Naive thymus-derived CD8-positive, alpha-beta T cell (primary cell): Measurements from ENCODE around the gene KIRREL3. TPM values are rescaled to one million over a fixed set of nuclear protein-coding genes. Genes with fewer than 3 reads are reported as not detected.

Source experiments
- ATAC-seq, 2 donors: fragments of 150-1000 bp; cut with Tn5 transposase in 1 of 2; sonication (Bioruptor Pico), chemical (Tn5 transposase) in 1 of 2; 1 replicate in 1 of 2; 2 replicates in 1 of 2; pipeline ENCODE4 v1.10.0; 2021; ENCODE audit warnings: mild to moderate bottlenecking in 2 of 2, moderate library complexity in 2 of 2
- POLR2A ChIA-PET: fragments of 350-600 bp; sonication (Branson Sonifier 250); formaldehyde crosslinking; loops from one replicate; lab custom pipeline; 2021; ENCODE audit warnings: antibody characterized with exemption; lab: Charles Lee
- DNase-seq, 10 donors: peaks; one replicate each; pipeline versions ENCODE4 v3.0.0 to v3.0.0-alpha.2; 2020 to 2022
- H3K27ac Mint-ChIP-seq, 10 donors: one replicate each; pipeline ENCODE4 v1.8.0; 2020 to 2022; ENCODE audit warnings: mild to moderate bottlenecking in 10 of 10, mixed read lengths in 10 of 10, moderate library complexity in 4 of 10, inconsistent platforms in 1 of 10
- H3K27me3 Mint-ChIP-seq, 5 donors: one replicate each; pipeline ENCODE4 v1.8.0; 2021 to 2022; ENCODE audit warnings: mixed read lengths in 5 of 5
- H3K36me3 Mint-ChIP-seq, 3 donors: one replicate each; pipeline ENCODE4 v1.8.0; 2020 to 2022; ENCODE audit warnings: mixed read lengths in 3 of 3, mild to moderate bottlenecking in 2 of 3, inconsistent platforms in 1 of 3
- H3K4me1 Mint-ChIP-seq, 4 donors: one replicate each; pipeline ENCODE4 v1.8.0; 2021 to 2022; ENCODE audit warnings: mixed read lengths in 4 of 4
- H3K4me3 Mint-ChIP-seq, 10 donors: one replicate each; pipeline ENCODE4 v1.8.0; 2020 to 2022; ENCODE audit warnings: mild to moderate bottlenecking in 10 of 10, mixed read lengths in 10 of 10, moderate library complexity in 6 of 10, inconsistent platforms in 1 of 10
- H3K9me3 Mint-ChIP-seq, 9 donors: one replicate each; pipeline ENCODE4 v1.8.0; 2020 to 2022; ENCODE audit warnings: mixed read lengths in 9 of 9, mild to moderate bottlenecking in 3 of 9, inconsistent platforms in 1 of 9, moderate library complexity in 1 of 9
- polyA plus RNA-seq, 3 donors: library from polyadenylated mRNA; unstranded; fragments of 300-500 nt; fragmentation: Illumina TruSeq; gene quantifications; one replicate each; pipeline ENCODE4 v1.2.3, GENCODE V29; 2021
- total RNA-seq, 8 experiments: library from RNA in 2 of 8; stranded (reverse) in 2 of 8; gene quantifications; one replicate each; pipeline ENCODE4 v1.2.3 and lab custom pipeline; 2021 to 2026

KIRREL3 gene
- total and polyA plus RNA-seq, 5 experiments from 2014 or later: not detected

GRCh38 chr11:126840975-126841374 lies 159.6 kb downstream of the KIRREL3 start:
- no peak for DNase-seq
- Mint-ChIP-seq H3K36me3 (no peaks in the 10 kb centered on the region), H3K27ac (no peak overlapping the region)

GRCh38 chr11:126840201-126840886 lies 160.2 kb downstream of the KIRREL3 start:
- Mint-ChIP-seq H3K27me3 (peaks cover 0 to 6% (median 5%) of the 10 kb centered on the region in 5 donors), H3K27ac (no peak overlapping the region), H3K4me3 (no peak overlapping the region), H3K36me3 (no peaks in the 10 kb centered on the region), H3K4me1 (no peaks in the 10 kb centered on the region), H3K9me3 (peaks cover 0 to 3% (median 0%) of the 10 kb centered on the region in 9 donors)
- DNase-seq (no peak), ATAC-seq (no peak)
- POLR2A ChIA-PET: no interaction called here

More at GRCh38 chr11:126840975-126841374, 159.6 kb downstream of the KIRREL3 start:
- POLR2A ChIA-PET: no interaction called here
- no peak for ATAC-seq
- H3K4me1 Mint-ChIP-seq: no peaks in the 10 kb centered on the region
- H3K9me3 Mint-ChIP-seq: no peaks in the 10 kb centered on the region
- no peak overlapping the region for H3K4me3 Mint-ChIP-seq
- H3K27me3 Mint-ChIP-seq: peaks cover 0 to 6% (median 3%) of the 10 kb centered on the region in 5 donors

- DNase-seq: no peak
- H3K36me3 Mint-ChIP-seq: no peaks in the 10 kb centered on the region
- no peak for ATAC-seq
- no peak overlapping the region for H3K4me3 Mint-ChIP-seq
- POLR2A ChIA-PET: no interaction called here
- peaks cover 0 to 3% (median 0%) of the 10 kb centered on the region in 9 donors for H3K9me3 Mint-ChIP-seq
- peaks cover 0 to 11% (median 9%) of the 10 kb centered on the region in 5 donors for H3K27me3 Mint-ChIP-seq
- no peaks in the 10 kb centered on the region for H3K4me1 Mint-ChIP-seq
- H3K27ac Mint-ChIP-seq: no peak overlapping the region
Measured at GRCh38 chr11:126839496-126839895, 161.1 kb downstream of the KIRREL3 start.

- DNase-seq (no peak), ATAC-seq (no peak)
- POLR2A ChIA-PET: no interaction called here
- Mint-ChIP-seq H3K4me3 (no peak overlapping the region), H3K27me3 (peaks cover 0 to 11% (median 10%) of the 10 kb centered on the region in 5 donors), H3K36me3 (no peaks in the 10 kb centered on the region), H3K9me3 (peaks cover 0 to 3% (median 0%) of the 10 kb centered on the region in 9 donors), H3K27ac (no peak overlapping the region), H3K4me1 (no peaks in the 10 kb centered on the region)
Measured at GRCh38 chr11:126838779-126839178, 161.8 kb downstream of the KIRREL3 start.

- no peaks in the 10 kb centered on the region for H3K4me1 Mint-ChIP-seq
- no peak for DNase-seq
- no peaks in the 10 kb centered on the region for H3K36me3 Mint-ChIP-seq
- POLR2A ChIA-PET: no interaction called here
- H3K4me3 Mint-ChIP-seq: no peak overlapping the region
- H3K9me3 Mint-ChIP-seq: peaks cover 0 to 3% (median 0%) of the 10 kb centered on the region in 9 donors
- ATAC-seq: no peak
- H3K27me3 Mint-ChIP-seq: peaks cover 0 to 11% (median 10%) of the 10 kb centered on the region in 5 donors
- H3K27ac Mint-ChIP-seq: no peak overlapping the region
Measured at GRCh38 chr11:126837581-126837980, 163.0 kb downstream of the KIRREL3 start.

GRCh38 chr11:126834573-126834972 lies 166.0 kb downstream of the KIRREL3 start:
- Mint-ChIP-seq H3K27ac (no peak overlapping the region), H3K27me3 (peaks cover 0 to 13% (median 8%) of the 10 kb centered on the region in 5 donors), H3K4me3 (no peak overlapping the region), H3K9me3 (peaks cover 0 to 3% (median 0%) of the 10 kb centered on the region in 9 donors), H3K36me3 (no peaks in the 10 kb centered on the region), H3K4me1 (no peaks in the 10 kb centered on the region)
- POLR2A ChIA-PET: no interaction called here
- DNase-seq: no peak
- no peak for ATAC-seq

GRCh38 chr11:126834149-126834548 lies 166.4 kb downstream of the KIRREL3 start:
- no peak for DNase-seq
- no peak for ATAC-seq
- H3K9me3 Mint-ChIP-seq: peaks cover 0 to 3% (median 0%) of the 10 kb centered on the region in 9 donors
- POLR2A ChIA-PET: no interaction called here
- H3K4me3 Mint-ChIP-seq: no peak overlapping the region
- H3K36me3 Mint-ChIP-seq: no peaks in the 10 kb centered on the region
- H3K4me1 Mint-ChIP-seq: no peaks in the 10 kb centered on the region
- peaks cover 0 to 13% (median 8%) of the 10 kb centered on the region in 5 donors for H3K27me3 Mint-ChIP-seq
- no peak overlapping the region for H3K27ac Mint-ChIP-seq

GRCh38 chr11:126833065-126833464 lies 167.5 kb downstream of the KIRREL3 start:
- H3K27ac Mint-ChIP-seq: no peak overlapping the region
- H3K36me3 Mint-ChIP-seq: no peaks in the 10 kb centered on the region
- H3K27me3 Mint-ChIP-seq: peaks cover 0 to 21% (median 8%) of the 10 kb centered on the region in 5 donors
- POLR2A ChIA-PET: no interaction called here
- no peak overlapping the region for H3K4me3 Mint-ChIP-seq
- H3K9me3 Mint-ChIP-seq: peaks cover 0 to 3% (median 0%) of the 10 kb centered on the region in 9 donors
- DNase-seq: no peak
- H3K4me1 Mint-ChIP-seq: no peaks in the 10 kb centered on the region
- no peak for ATAC-seq

- no peak overlapping the region for H3K4me3 Mint-ChIP-seq
- POLR2A ChIA-PET: no interaction called here
- ATAC-seq (no peak), DNase-seq (no peak)
- no peaks in the 10 kb centered on the region for H3K4me1 Mint-ChIP-seq
- H3K36me3 Mint-ChIP-seq: no peaks in the 10 kb centered on the region
- peaks cover 0 to 19% (median 5%) of the 10 kb centered on the region in 5 donors for H3K27me3 Mint-ChIP-seq
- peak overlapping the region in 1 of 10 donors; percentile 66 for H3K27ac Mint-ChIP-seq
- peaks cover 0 to 3% (median 0%) of the 10 kb centered on the region in 9 donors for H3K9me3 Mint-ChIP-seq
Measured at GRCh38 chr11:126832387-126832786, 168.2 kb downstream of the KIRREL3 start.

- no peak for ATAC-seq
Measured at GRCh38 chr11:126830216-126830806, 170.3 kb downstream of the KIRREL3 start.

GRCh38 chr11:126829716-126830115 lies 170.9 kb downstream of the KIRREL3 start:
- Mint-ChIP-seq H3K4me3 (no peak overlapping the region), H3K27me3 (peaks cover 0 to 19% (median under 1%) of the 10 kb centered on the region in 5 donors), H3K27ac (no peak overlapping the region), H3K9me3 (no peaks in the 10 kb centered on the region), H3K36me3 (no peaks in the 10 kb centered on the region), H3K4me1 (no peaks in the 10 kb centered on the region)
- DNase-seq: no peak
- ATAC-seq: no peak
- POLR2A ChIA-PET: no interaction called here

More at GRCh38 chr11:126830216-126830806, 170.3 kb downstream of the KIRREL3 start:
- no peak overlapping the region for H3K4me3 Mint-ChIP-seq
- POLR2A ChIA-PET: no interaction called here
- no peak overlapping the region for H3K27ac Mint-ChIP-seq
- H3K27me3 Mint-ChIP-seq: peaks cover 0 to 22% (median 5%) of the 10 kb centered on the region in 5 donors
- no peaks in the 10 kb centered on the region for H3K9me3 Mint-ChIP-seq
- H3K36me3 Mint-ChIP-seq: no peaks in the 10 kb centered on the region
- DNase-seq: no peak
- H3K4me1 Mint-ChIP-seq: no peaks in the 10 kb centered on the region

GRCh38 chr11:126824035-126824607 lies 176.4 kb downstream of the KIRREL3 start:
- Mint-ChIP-seq H3K27ac (no peak overlapping the region), H3K9me3 (peaks cover 0 to 1% (median 0%) of the 10 kb centered on the region in 9 donors), H3K27me3 (peaks cover 0 to 32% (median 5%) of the 10 kb centered on the region in 5 donors), H3K36me3 (no peaks in the 10 kb centered on the region), H3K4me1 (no peaks in the 10 kb centered on the region), H3K4me3 (no peak overlapping the region)
- POLR2A ChIA-PET: no interaction called here
- DNase-seq (no peak), ATAC-seq (no peak)

- no peak overlapping the region for H3K27ac Mint-ChIP-seq
- H3K4me1 Mint-ChIP-seq: no peaks in the 10 kb centered on the region
- no peaks in the 10 kb centered on the region for H3K36me3 Mint-ChIP-seq
- no peak overlapping the region for H3K4me3 Mint-ChIP-seq
- POLR2A ChIA-PET: no interaction called here
- ATAC-seq (no peak), DNase-seq (no peak)
- H3K9me3 Mint-ChIP-seq: peaks cover 0 to 1% (median 0%) of the 10 kb centered on the region in 9 donors
- peaks cover 0 to 31% (median 5%) of the 10 kb centered on the region in 5 donors for H3K27me3 Mint-ChIP-seq
Measured at GRCh38 chr11:126823274-126823673, 177.3 kb downstream of the KIRREL3 start.
